HG03196 (cell line): Measurements from ENCODE around the gene EXD1.

ENCODE experiments used
- ATAC-seq: cut with Tn5 transposase; IDR thresholded peaks from one replicate; pipeline ENCODE4 v1.9.1; 2021; ENCODE audit not compliant: unreplicated experiment

Gene EXD1

GRCh38 chr15:41231422-41232226, 1.1 kb upstream of the EXD1 start:
- ATAC-seq = peak; percentile 42

DNA sequence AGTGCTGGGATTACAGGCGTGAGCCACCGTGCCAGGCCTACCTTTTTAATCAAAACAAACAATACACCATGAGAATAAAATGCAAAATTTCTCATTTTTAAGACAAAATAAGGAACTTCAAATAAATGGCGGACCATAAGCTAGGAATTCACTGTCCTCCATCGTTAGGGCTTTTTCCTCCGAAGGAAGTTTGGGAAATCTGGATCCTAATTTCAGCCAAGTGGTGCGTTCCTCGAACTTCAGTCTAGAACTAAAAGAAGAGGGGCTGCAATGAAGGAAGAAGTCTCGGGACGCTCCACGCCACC, 260 bp downstream of the EXD1 start:
- ATAC-seq = no peak

DNA sequence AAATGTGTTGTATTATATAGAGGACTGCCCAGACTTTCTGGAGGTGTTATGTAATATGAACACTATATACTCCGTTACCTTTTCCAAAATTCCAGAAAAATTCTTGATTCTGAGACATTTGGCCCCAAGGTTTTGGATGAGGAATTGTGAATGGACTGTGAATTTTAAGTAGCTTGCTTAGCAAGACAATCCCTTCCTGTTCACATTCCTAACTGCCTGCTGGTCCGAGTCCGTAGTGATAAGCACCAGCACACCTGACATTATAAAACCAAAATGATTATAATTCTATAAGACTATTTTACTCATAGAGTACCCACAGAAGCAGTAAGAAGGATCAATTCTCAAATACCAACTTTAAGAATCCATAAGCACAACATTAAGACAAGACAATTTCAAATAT, 11.2 kb downstream of the EXD1 start:
- ATAC-seq = no peak

DNA sequence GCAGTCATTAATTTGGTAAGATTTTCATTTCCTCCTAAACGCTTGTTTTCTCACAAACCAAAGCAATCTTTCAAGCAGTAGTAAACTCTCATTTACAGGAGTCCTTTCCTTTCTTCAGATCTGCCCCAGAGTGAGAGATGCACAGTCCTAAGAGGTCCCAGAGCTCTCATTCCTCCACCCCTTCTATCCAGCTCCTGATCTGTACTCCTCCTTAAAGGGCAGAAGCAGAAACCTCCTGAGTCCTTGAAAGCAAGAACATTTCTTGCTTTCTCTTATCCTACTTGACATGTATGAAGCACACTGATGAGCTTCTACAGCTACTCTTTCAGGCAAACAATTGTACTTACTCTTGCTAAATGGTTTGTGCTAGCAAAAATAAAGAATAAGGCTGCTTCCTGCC, 11.7 kb downstream of the EXD1 start:
- no peak for ATAC-seq

DNA sequence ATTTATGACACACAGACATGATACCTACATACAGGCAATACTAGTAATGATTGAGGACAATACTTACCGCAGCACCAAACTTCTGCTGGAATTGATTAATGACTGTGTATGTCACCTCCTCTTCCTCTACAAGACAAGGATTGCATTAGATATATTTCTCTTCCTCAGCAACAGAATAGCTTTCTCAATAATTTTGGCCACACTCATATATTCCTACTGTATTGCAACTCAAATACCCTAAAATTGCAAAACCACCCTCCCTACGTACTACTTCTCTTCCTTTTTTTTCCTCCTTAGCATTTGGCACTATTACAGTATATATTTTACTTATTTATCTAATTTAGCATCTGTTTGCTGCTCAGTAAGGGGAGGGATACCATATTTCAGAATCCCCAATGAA, 14.8 kb downstream of the EXD1 start:
- no peak for ATAC-seq

DNA sequence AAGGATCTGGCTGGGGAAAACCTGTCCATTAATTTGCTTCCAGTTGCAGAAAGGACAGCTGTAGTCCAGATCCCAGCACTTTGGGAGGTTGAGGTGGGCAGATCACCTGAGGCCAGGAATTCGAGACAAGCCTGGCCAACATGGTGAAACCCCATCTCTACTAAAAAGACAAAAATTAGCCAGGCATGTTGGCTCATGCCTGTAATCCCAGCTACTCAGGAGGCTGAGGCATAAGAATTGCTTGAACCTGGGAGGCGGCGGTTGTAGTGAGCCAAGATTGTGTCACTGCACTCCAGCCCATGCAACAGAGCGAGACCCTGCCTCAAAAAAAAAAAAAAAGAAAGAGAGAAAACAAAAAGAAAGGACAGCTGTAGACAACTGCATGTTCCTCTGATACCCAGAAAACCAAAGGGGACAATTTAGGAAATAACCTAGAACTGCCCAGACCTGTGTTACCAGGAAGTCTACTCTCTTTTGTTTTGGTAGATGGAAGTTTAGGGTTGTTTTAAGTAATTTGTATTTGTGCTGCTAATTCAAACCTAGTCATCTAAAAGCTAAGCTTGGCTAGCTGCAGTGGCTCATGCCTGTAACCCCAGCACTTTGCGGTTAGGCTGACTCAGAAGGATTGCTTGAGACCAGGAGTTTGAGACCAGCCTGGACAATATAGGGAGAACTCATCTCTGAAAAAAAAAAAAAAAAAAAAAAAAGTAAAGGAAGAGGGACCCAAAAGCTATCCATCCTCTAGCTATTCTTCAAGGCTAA, 22.7 kb downstream of the EXD1 start:
- no peak for ATAC-seq

DNA sequence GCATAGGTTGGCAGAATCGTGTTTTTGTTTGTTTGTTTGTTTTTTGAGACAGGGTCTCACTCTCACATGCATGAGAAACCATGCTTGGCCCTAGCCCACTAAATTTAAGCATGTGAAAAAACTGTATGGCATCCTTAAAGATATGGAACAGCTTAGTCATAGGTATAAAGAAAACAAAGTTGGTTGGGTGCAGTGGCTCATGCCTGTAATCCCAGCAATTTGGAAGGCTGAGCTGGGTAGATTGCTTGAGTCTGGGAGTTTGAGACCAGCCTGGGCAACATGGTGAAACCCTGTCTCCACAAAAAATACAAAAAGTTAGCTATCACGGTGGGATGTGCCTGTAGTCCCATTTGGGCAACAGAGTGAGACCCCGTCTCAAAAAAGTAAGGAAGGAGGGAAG, 25.2 kb downstream of the EXD1 start:
- ATAC-seq = no peak

DNA sequence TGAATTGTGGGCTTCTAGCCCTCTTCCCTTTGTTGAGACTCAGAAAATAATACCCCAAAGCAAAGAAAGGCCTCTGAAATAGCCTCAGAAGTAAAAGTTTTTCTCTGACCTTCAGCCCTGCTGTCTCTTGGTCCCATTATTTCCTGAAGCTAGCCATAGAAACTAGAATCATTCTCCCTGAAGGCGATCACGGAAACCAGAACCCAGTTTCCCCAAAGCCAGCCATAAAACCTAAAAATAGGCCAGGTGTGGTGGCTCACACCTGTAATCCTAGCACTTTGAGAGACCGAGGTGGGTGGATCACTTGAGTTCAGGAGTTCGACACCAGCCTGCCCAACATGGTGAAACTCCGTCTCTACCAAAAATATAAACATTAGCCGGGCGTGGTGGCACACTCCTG, 27.2 kb downstream of the EXD1 start:
- ATAC-seq = no peak

DNA sequence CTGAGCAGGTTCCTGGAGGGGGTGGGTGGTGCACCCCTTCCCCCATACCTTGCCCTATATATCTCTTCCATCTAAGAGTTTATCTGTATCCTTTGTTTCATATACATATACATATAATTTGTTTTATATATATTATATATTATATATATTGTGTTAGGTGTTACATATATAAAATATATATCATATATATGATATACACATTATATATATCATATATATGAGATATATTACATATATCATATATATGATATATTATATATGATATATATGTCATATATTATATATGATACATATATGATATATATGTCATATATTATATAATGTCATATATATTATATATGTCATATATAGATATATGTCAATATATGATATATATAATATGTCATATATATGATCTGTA, 31.1 kb downstream of the EXD1 start:
- ATAC-seq = no peak

DNA sequence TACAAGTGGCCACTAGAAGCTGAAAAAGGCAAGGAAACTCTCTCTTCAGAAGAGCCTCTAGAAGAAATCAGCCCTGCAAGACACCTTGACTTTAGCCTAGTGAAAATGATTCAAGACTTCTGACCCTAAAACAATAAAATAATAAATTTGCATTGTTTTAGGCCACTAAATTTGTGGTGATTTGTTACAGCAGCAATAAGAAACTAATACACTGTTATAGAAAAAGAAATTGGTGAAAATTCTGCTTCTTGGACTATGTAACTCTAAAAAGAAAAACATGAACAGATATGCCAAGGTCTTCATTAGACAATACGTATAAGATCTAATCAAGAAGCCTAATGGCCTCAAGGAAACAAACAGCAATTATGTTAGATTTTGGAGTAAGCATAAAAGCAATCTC, 36.1 kb downstream of the EXD1 start:
- ATAC-seq = no peak

- no peak for ATAC-seq
These were observed 47.0 kb downstream of the EXD1 start for GRCh38 chr15:41183581-41183980.

DNA sequence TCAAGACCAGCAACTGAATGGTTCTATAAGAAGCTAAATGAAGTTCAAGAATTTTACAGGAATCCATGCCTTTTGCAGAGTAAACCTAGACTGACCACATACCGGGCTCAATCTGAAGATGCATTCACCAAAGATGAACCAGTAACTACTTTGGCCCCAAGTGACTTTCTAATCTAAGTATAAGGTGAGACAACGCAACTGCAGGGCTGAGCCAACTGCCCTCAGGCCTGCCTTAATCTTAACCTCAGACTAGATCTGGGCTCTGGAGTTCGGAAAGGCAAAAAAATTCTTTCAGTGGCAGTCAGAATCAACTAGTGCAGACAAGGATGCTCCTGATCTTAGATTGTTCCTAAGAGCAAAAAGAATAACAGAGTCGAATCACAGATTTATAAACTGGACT, 48.3 kb downstream of the EXD1 start:
- ATAC-seq = no peak

GRCh38 chr15:41180206-41180789, 50.3 kb downstream of the EXD1 start:
- no peak for ATAC-seq

DNA sequence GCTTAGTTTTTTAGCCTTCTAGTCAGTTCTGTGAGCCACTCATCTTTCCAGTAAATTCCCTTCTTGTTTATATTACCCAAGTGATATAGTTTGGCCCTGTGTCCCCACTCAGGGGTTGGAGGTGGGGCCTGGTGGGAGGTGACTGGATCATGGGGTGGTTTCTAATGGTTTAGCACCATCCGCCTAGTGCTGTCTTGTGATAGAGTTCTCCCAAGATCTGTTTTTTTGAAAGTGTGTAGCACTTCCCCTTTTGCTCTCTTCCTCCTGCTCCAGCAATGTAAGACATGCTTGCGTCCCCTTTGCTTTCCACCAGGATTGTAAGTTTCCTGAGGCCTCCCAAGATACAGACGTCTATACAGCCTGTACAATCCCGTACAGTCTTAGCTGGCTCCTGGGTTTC, 60.8 kb downstream of the EXD1 start:
- ATAC-seq = no peak

DNA sequence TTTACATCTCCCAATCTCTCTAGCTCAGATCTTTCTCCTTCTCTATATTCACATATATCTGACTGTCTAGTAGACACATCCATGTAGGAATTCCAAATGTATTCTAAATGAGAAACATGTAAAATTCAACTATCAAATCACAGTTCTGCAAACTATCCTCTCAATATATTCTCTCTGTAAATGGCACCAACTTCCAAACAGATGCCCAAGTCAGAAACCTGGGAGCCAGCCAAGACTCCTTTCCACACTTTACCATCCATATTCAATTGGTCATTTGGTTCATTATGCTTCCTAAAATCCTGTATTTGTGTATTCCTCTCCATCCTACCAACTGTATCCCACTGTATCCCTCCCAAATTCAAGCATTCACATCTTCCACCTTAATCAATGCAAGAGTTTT, 61.5 kb downstream of the EXD1 start:
- ATAC-seq = no peak

- ATAC-seq = no peak
These were observed 68.8 kb downstream of the EXD1 start for GRCh38 chr15:41161736-41162135.

DNA sequence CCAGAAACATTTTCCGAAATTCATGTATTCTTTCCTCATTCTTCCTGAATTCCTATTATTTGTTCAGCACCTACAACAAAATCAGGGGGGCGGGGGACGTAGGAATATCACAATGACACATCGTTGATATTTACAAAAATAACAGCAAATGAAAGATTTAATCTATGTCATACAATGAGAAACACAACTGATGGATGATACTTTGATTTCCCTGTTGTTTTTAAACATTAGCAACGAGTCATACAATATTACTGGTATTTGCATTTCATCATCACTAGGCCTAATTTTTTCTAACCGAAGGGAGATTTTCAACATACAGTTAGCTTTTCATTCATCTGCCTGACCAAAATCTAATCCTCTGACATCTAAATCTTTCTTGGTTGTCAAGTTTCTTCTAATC, 69.2 kb downstream of the EXD1 start:
- no peak for ATAC-seq

- no peak for ATAC-seq
These were observed 69.8 kb downstream of the EXD1 start for GRCh38 chr15:41160639-41161315.

GRCh38 chr15:41154412-41154811, 76.1 kb downstream of the EXD1 start:
- ATAC-seq = no peak

DNA sequence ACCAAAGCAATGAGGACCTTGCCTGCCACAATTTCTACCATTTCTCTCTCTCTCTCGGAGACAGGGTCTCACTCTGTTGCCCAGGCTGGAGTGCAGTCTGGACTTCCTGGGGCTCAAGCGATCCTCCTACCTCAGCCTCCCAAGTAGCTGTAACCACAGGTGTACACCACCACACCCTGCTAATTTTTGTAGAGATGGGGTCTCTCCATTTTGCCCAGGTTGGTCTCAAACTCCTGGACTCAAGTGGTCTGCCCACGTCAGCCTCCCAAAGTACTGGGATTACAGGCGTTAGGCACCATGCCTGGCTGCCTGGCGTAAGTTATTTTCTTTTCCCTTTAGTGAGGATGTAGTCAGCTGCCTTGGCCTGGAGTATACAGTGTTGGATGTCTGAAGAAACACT, 76.8 kb downstream of the EXD1 start:
- no peak for ATAC-seq

DNA sequence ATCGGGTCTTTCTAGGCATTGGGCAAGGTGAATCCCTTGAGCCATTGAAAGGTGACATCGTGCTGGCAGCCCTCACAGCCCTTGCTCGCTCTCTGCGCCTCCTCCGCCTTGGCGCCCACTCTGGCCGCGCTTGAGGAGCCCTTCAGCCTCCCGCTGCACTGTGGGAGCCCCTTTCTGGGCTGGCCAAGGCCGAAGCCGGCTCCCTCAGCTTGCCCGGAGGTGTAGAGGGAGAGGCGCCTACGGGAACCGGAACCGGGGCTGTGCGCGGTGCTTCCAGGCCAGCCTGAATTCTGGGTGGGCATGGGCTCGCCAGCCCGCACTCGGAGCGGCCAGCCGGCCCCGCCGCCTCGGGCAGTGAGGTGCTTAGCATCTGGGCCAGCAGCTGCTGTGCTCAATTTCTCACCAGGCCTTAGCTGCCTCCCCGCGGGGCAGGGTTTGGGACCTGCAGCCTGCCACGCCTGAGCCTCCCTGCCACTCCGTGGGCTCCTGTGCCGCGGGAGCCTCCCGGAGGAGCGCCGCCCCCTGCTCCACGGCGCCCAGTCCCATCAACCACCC, 79.0 kb downstream of the EXD1 start:
- no peak for ATAC-seq

- ATAC-seq = no peak
These were observed 80.3 kb downstream of the EXD1 start for GRCh38 chr15:41150279-41150678.
